Measurements from ENCODE around the gene ZBTB3. TPM values are rescaled to one million over a fixed set of nuclear protein-coding genes. Genes with fewer than 3 reads are reported as not detected.

ZBTB3 gene
- total and polyA plus RNA-seq, 7 donors = 1.5 to 8.7 (median 5.4) TPM

GRCh38 chr11:62727165-62727871, 26.6 kb downstream of the ZBTB3 start, which contains the start of gene HNRNPUL2:
Gene HNRNPUL2, minus strand, starts transcription at chr11:62727457. Its CDS starts 301 bp downstream, at chr11:62727156.
- ATAC-seq (peak; percentile 92 to 94 (median 94)), DNase-seq (peak; percentile 99)
- no peak for TF ChIP-seq CTCF (IDR thresholded peaks at IDR 0.05)
- Histone ChIP-seq H3K36me3 (ENCODE audit: insufficient read depth in 1 of 2, low read depth in 1 of 2) (peaks cover 7 to 36% of the 10 kb centered on the region in 2 donors), H3K4me1 (peaks cover 38% of the 10 kb centered on the region), H3K9me3 (no peaks in the 10 kb centered on the region), H3K4me3 (peak within 1 kb of the TSS; percentile 76), H3K27me3 (ENCODE audit: insufficient read depth in 3 of 3, low read length in 2 of 3) (no peaks in the 10 kb centered on the region), H3K27ac (peak within 1 kb of the TSS; percentile 98)
- intact Hi-C loops (cut with DNase I) = loop anchor here (5.0 kb wide), 2 partner anchors 35 to 40 kb away; partner anchors contain the start of gene POLR2G (in 1 of the 2)
- WGBS, 3 donors = 0% methylated on average over 48 to 72 of the region's 72 CpGs

- peaks cover 38% of the 10 kb centered on the region for H3K4me1 ChIP-seq
- H3K9me3 ChIP-seq = no peaks in the 10 kb centered on the region
- peak overlapping the region; percentile 76 for H3K4me3 ChIP-seq
- H3K27me3 ChIP-seq (ENCODE audit: insufficient read depth in 3 of 3, low read length in 2 of 3) = no peaks in the 10 kb centered on the region
- intact Hi-C loops (cut with DNase I) = loop anchor here (5.0 kb wide), 2 partner anchors 35 to 40 kb away; partner anchors contain the start of gene POLR2G (in 1 of the 2)
- no peak for ATAC-seq
- peaks cover 7 to 41% of the 10 kb centered on the region in 2 donors for H3K36me3 ChIP-seq (ENCODE audit: insufficient read depth in 1 of 2, low read depth in 1 of 2)
- no peak for DNase-seq
- 0 to 1% (median 1%) methylated on average over 29 to 37 of the region's 37 CpGs for WGBS, 3 donors
- no peak for TF ChIP-seq CTCF (IDR thresholded peaks at IDR 0.05)
- peak overlapping the region; percentile 98 for H3K27ac ChIP-seq
Measured at GRCh38 chr11:62726915-62727164, 27.1 kb downstream of the ZBTB3 start.

GRCh38 chr11:62726156-62726914, 27.6 kb downstream of the ZBTB3 start:
- Histone ChIP-seq H3K4me3 (peak overlapping the region; percentile 76), H3K27ac (peak overlapping the region; percentile 98), H3K4me1 (peaks cover 38% of the 10 kb centered on the region), H3K27me3 (ENCODE audit: insufficient read depth in 3 of 3, low read length in 2 of 3) (no peaks in the 10 kb centered on the region), H3K9me3 (no peaks in the 10 kb centered on the region), H3K36me3 (ENCODE audit: insufficient read depth in 1 of 2, low read depth in 1 of 2) (peaks cover 7 to 42% of the 10 kb centered on the region in 2 donors)
- WGBS, 3 donors = 0 to 1% (median 1%) methylated on average over 38 to 51 of the region's 51 CpGs
- ATAC-seq (no peak), DNase-seq (peak in 1 of 2 donors; percentile 30)
- intact Hi-C loops (cut with DNase I) = loop anchor here (5.0 kb wide), 2 partner anchors 36 to 41 kb away; partner anchors contain the start of gene POLR2G (in 1 of the 2)
- no peak for TF ChIP-seq CTCF (IDR thresholded peaks at IDR 0.05)

- H3K36me3 ChIP-seq (ENCODE audit: insufficient read depth in 1 of 2, low read depth in 1 of 2) = peaks cover 8 to 42% of the 10 kb centered on the region in 2 donors
- peaks cover 36% of the 10 kb centered on the region for H3K4me1 ChIP-seq
- H3K27me3 ChIP-seq (ENCODE audit: insufficient read depth in 3 of 3, low read length in 2 of 3) = no peaks in the 10 kb centered on the region
- TF ChIP-seq CTCF (IDR thresholded peaks at IDR 0.05) = no peak
- no peaks in the 10 kb centered on the region for H3K9me3 ChIP-seq
- peak overlapping the region; percentile 76 for H3K4me3 ChIP-seq
- no peak for DNase-seq
- intact Hi-C loops (cut with DNase I) = loop anchor here (5.0 kb wide), 2 partner anchors 37 to 42 kb away; partner anchors contain the start of gene POLR2G (in 1 of the 2)
- ATAC-seq = no peak
- peak overlapping the region; percentile 98 for H3K27ac ChIP-seq
- WGBS, 3 donors = 0 to 1% (median 0%) methylated on average over 7 of the region's 7 CpGs
Measured at GRCh38 chr11:62725646-62726045, 28.3 kb downstream of the ZBTB3 start.
